Caco-2 (cell line): ENCODE results near the gene LPIN1. TPM values are rescaled to one million over a fixed set of nuclear protein-coding genes. Genes with fewer than 3 reads are reported as not detected.
A peak's percentile ranks its signal among the peaks of the same experiment; 100 is the strongest.

ENCODE experiments used
- BruUV-seq: library from RNA; stranded (reverse); fragments of 400-500 nt; replicated peaks from 2 replicates; lab custom pipeline; 2021; lab: Mats Ljungman, UMichigan
- CTCF ChIA-PET: fragments of 300-600 bp; sonication (Branson Sonifier 250); formaldehyde crosslinking; loops from one replicate; lab custom pipeline; 2022; ENCODE audit warnings: antibody characterized with exemption; lab: Charles Lee
- POLR2A ChIA-PET: fragments of 300-600 bp; sonication (Branson Sonifier 250); formaldehyde crosslinking; loops from one replicate; lab custom pipeline; 2022; ENCODE audit warnings: antibody characterized with exemption; lab: Charles Lee
- DNase-seq, 2 experiments: peaks; one replicate each; pipeline versions ENCODE4 v3.0.0 to v3.0.0-alpha.2; 2020 to 2022
- H3K27me3 ChIP-seq: replicated peaks from 2 replicates; pipeline ENCODE4 v1.6.0; 2011; ENCODE audit warnings: low read length; ENCODE audit not compliant: control insufficient read depth, insufficient read depth
- H3K36me3 ChIP-seq: 2 replicates; pipeline ENCODE4 v1.5.1; 2011; ENCODE audit warnings: low read length; ENCODE audit not compliant: control insufficient read depth, insufficient read depth
- H3K4me1 ChIP-seq: fragments of 250-450 bp; sonication (Bioruptor Pico); 2 replicates; pipeline ENCODE4 v1.5.1; 2020; ENCODE audit warnings: mild to moderate bottlenecking
- H3K4me3 ChIP-seq: 2 replicates; pipeline ENCODE4 v1.5.1; 2011; ENCODE audit warnings: low read depth, mild to moderate bottlenecking, control low read depth, low read length
- H3K9me3 ChIP-seq: fragments of 250-450 bp; sonication (Bioruptor Pico); 2 replicates; pipeline ENCODE4 v1.5.1; 2020; ENCODE audit warnings: mild to moderate bottlenecking, moderate library complexity
- H3K27ac Mint-ChIP-seq: one replicate; pipeline ENCODE4 v1.8.0; 2022; ENCODE audit warnings: mixed read lengths; ENCODE audit not compliant: unreplicated experiment
- H3K27me3 Mint-ChIP-seq: one replicate; pipeline ENCODE4 v1.8.0; 2022; ENCODE audit warnings: mixed read lengths; ENCODE audit not compliant: insufficient read depth, unreplicated experiment
- H3K36me3 Mint-ChIP-seq: one replicate; pipeline ENCODE4 v1.8.0; 2022; ENCODE audit warnings: mild to moderate bottlenecking, mixed read lengths; ENCODE audit not compliant: insufficient read depth, unreplicated experiment
- H3K4me1 Mint-ChIP-seq: one replicate; pipeline ENCODE4 v1.8.0; 2022; ENCODE audit warnings: low read depth, mixed read lengths; ENCODE audit not compliant: unreplicated experiment
- H3K4me3 Mint-ChIP-seq: one replicate; pipeline ENCODE4 v1.8.0; 2022; ENCODE audit warnings: mild to moderate bottlenecking, moderate library complexity, mixed read lengths; ENCODE audit not compliant: unreplicated experiment
- H3K9me3 Mint-ChIP-seq: one replicate; pipeline ENCODE4 v1.8.0; 2022; ENCODE audit warnings: mixed read lengths; ENCODE audit not compliant: unreplicated experiment
- CTCF ChIP-seq, 2 experiments: fragments of 200-600 bp in 1 of 2; IDR thresholded peaks; 1 replicate in 1 of 2; 2 replicates in 1 of 2; pipeline versions ENCODE4 v1.5.1 to v1.8.0; 2011 to 2022; ENCODE audit warnings: antibody characterized with exemption in 1 of 2, control low read depth in 1 of 2, inconsistent platforms in 1 of 2, low read depth in 1 of 2, low read length in 1 of 2, mild to moderate bottlenecking in 1 of 2, moderate library complexity in 1 of 2; ENCODE audit not compliant: insufficient read depth in 1 of 2, severe bottlenecking in 1 of 2, unreplicated experiment in 1 of 2
- intact Hi-C: fragments of 100-400 bp; cut with micrococcal nuclease; formaldehyde crosslinking; loops from one replicate; pipeline ENCODE4 v1.10.0; 2022; ENCODE audit not compliant: unreplicated experiment
- total RNA-seq: library from RNA; stranded (reverse); gene quantifications from 2 replicates; pipeline ENCODE4 v1.2.3, GENCODE V29; 2022

The LPIN1 gene
- total RNA-seq, 1 experiment from 2014 or later: 12.5 TPM

DNA sequence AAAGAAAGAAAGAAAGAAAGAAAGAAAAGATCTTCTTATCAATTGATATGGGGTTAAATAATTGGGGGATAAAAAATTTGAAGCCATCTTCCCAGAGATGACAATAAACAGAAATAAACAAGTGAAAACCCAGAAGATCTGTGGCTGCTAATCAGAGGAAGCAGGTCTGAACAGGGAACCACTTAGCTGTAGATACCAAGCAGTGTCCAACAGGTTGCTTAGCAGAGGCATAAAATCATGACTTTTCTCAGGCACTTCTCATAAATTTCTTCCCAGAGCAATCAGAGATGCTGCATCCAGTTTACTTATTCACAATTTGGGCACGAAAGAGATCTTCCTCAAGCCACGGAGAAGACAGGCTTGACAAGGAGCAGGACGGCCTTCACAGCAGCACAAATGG is 5.7 kb upstream of the LPIN1 start:
- H3K27ac Mint-ChIP-seq: no peak overlapping the region
- no peaks in the 10 kb centered on the region for H3K36me3 ChIP-seq
- no peaks in the 10 kb centered on the region; the same call in 1 of the 2 replicates for H3K27me3 ChIP-seq
- ChIA-PET POLR2A (no interaction called here), CTCF (no interaction called here)
- no peak overlapping the region for H3K4me3 ChIP-seq
- H3K36me3 Mint-ChIP-seq: peaks cover 11% of the 10 kb centered on the region
- H3K4me1 Mint-ChIP-seq: peaks cover 31% of the 10 kb centered on the region
- intact Hi-C loops: no loop called here
- no TSS peak for BruUV-seq
- peaks cover 41% of the 10 kb centered on the region for H3K4me1 ChIP-seq
- no peak for DNase-seq
- H3K9me3 ChIP-seq: no peaks in the 10 kb centered on the region
- H3K4me3 Mint-ChIP-seq: no peak overlapping the region
- no peaks in the 10 kb centered on the region for H3K9me3 Mint-ChIP-seq
- H3K27me3 Mint-ChIP-seq: no peaks in the 10 kb centered on the region
- TF ChIP-seq CTCF (IDR thresholded peaks at IDR 0.05; ENCODE audit: insufficient read depth in 1 of 2, low read depth in 1 of 2, low read length in 1 of 2, severe bottlenecking in 1 of 2, unreplicated experiment in 1 of 2): no peak

DNA sequence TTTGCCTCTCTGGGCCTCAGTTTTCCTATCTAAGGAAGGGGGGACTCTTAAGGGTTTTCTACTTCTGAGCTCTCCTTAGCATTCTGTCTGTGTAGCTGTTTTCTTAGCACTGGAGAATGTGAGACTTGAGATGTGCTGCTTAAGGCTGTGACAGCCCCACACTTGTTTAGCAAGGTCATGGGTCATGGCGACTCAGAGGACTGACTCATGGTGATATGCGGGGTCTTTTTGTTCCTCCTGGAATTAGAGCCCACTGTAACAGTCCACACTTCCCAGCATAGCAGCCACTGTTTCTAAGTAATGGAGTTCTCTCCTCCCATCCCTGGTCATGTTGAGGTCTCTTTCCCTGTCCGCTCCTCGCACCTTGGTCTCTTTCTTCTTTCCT is 4.1 kb upstream of the LPIN1 start:
- Histone ChIP-seq H3K4me3 (no peak overlapping the region), H3K27me3 (no peaks in the 10 kb centered on the region), H3K4me1 (peaks cover 40% of the 10 kb centered on the region), H3K36me3 (no peaks in the 10 kb centered on the region), H3K9me3 (no peaks in the 10 kb centered on the region)
- ChIA-PET POLR2A (no interaction called here), CTCF (interaction anchor here (1.7 kb wide), 1 partner anchor 49 kb away, joined by 5 read pairs; no protein-coding TSS in a partner anchor)
- no peak for DNase-seq
- Mint-ChIP-seq H3K9me3 (no peaks in the 10 kb centered on the region), H3K27me3 (no peaks in the 10 kb centered on the region), H3K4me3 (no peak overlapping the region), H3K27ac (no peak overlapping the region), H3K36me3 (peaks cover 11% of the 10 kb centered on the region), H3K4me1 (peaks cover 37% of the 10 kb centered on the region)
- BruUV-seq: no TSS peak
- no peak for TF ChIP-seq CTCF (IDR thresholded peaks at IDR 0.05; ENCODE audit: insufficient read depth in 1 of 2, low read depth in 1 of 2, low read length in 1 of 2, severe bottlenecking in 1 of 2, unreplicated experiment in 1 of 2)
- intact Hi-C loops: no loop called here

DNA sequence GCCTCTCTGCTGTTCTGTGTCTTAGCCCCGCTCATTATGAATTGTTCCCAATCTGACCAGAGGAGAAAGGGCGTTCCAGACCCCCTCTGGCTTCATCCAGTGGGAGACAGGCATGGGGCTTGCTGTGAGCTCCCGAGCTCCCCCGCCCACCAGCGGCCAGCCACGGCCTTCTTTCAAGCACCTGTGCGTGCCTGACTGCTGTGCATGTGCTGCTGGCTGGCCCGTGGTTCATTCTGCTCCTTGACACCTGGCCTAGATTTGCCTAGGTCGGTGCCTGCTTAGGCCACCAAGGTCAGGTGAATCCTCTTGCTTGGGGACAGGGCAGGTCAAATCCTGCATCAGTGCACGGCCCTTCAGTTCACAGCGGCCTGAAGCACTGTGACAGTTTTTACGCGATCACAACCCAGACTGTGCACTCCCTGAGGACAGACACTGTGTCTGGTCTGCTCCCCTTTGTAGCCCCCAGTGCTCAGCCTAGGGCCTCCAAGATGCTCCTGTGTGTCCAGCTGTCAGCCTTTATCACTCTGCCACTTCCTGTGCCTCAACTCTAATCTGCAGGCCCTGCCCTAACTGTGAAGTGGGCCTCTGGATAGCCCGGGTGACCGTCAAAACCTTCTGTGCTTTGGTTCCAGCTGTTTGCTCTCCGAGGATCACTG is 3.6 kb upstream of the LPIN1 start:
- intact Hi-C loops: no loop called here
- Histone ChIP-seq H3K4me3 (no peak overlapping the region), H3K36me3 (no peaks in the 10 kb centered on the region), H3K4me1 (peaks cover 40% of the 10 kb centered on the region), H3K9me3 (no peaks in the 10 kb centered on the region), H3K27me3 (no peaks in the 10 kb centered on the region)
- Mint-ChIP-seq H3K36me3 (peaks cover 11% of the 10 kb centered on the region), H3K27ac (peak overlapping the region; percentile 69), H3K4me1 (peaks cover 42% of the 10 kb centered on the region), H3K4me3 (no peak overlapping the region), H3K27me3 (no peaks in the 10 kb centered on the region), H3K9me3 (no peaks in the 10 kb centered on the region)
- BruUV-seq: no TSS peak
- ChIA-PET CTCF (interaction anchor here (1.7 kb wide), 1 partner anchor 50 kb away, joined by 5 read pairs; no protein-coding TSS in a partner anchor), POLR2A (no interaction called here)
- DNase-seq: no peak
- no peak for TF ChIP-seq CTCF (IDR thresholded peaks at IDR 0.05; ENCODE audit: insufficient read depth in 1 of 2, low read depth in 1 of 2, low read length in 1 of 2, severe bottlenecking in 1 of 2, unreplicated experiment in 1 of 2)
